Measurements from ENCODE around the gene SBF2.

DNA sequence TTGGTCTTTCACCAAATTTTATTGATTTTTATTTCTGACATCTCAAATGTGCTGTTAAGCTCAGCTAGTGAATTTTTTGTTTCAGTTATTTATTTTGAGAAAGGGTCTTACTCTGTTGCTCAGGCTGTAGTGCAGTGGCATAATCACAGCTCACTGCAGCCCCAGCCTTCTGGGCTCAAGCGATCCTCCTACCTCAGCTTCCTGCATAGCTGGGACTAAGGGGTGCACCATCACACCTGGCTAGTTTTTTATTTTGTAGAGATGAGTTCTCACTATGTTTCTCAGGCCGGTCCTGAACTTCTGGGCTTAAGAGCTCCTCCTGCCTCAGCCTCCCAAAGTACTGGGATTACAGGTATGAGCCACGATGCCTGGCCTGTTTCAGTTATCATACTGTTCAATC lies 282.0 kb downstream of the SBF2 start:
- TF ChIP-seq EZH2 (IDR thresholded peaks at IDR 0.05; ENCODE audit: low read length), result no peak
- TF ChIP-seq, protein P1, sequence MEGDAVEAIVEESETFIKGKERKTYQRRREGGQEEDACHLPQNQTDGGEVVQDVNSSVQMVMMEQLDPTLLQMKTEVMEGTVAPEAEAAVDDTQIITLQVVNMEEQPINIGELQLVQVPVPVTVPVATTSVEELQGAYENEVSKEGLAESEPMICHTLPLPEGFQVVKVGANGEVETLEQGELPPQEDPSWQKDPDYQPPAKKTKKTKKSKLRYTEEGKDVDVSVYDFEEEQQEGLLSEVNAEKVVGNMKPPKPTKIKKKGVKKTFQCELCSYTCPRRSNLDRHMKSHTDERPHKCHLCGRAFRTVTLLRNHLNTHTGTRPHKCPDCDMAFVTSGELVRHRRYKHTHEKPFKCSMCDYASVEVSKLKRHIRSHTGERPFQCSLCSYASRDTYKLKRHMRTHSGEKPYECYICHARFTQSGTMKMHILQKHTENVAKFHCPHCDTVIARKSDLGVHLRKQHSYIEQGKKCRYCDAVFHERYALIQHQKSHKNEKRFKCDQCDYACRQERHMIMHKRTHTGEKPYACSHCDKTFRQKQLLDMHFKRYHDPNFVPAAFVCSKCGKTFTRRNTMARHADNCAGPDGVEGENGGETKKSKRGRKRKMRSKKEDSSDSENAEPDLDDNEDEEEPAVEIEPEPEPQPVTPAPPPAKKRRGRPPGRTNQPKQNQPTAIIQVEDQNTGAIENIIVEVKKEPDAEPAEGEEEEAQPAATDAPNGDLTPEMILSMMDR (optimal IDR thresholded peaks at IDR 0.05 in 1 of 3, IDR thresholded peaks at IDR 0.05 in 1 of 3, conservative IDR thresholded peaks at IDR 0.05 in 1 of 3; ENCODE audit: extremely low read depth in 1 of 3, insufficient read depth in 2 of 3, low read length in 3 of 3), result no peak

Data from keratinocyte (primary cell).